Activated CD8-positive, alpha-beta memory T cell treated with anti-CD3 and anti-CD28 coated beads for 24 hours (primary cell): ENCODE data around the gene BMAL1.
"Not testable (repeated sequence)": the region's sequence is repeated elsewhere in the genome, so short reads cannot be mapped to it uniquely, and the experiment has no call there.

ENCODE experiments used
- DNase-seq: peaks from one replicate; pipeline ENCODE4 v3.0.0-alpha.2; 2020

BMAL1 gene

GRCh38 chr11:13277768-13278608 is at the start of gene BMAL1:
Gene BMAL1 (plus strand): TSS chr11:13277790. CDS start chr11:13354309, 76,519 bp downstream.
- DNase-seq = peak; percentile 83

GRCh38 chr11:13228572-13228971 is 49.0 kb upstream of the BMAL1 start:
- DNase-seq = no peak

GRCh38 chr11:13229136-13229535 is 48.5 kb upstream of the BMAL1 start:
- no peak for DNase-seq

GRCh38 chr11:13229711-13230318 is 47.8 kb upstream of the BMAL1 start:
- DNase-seq = no peak

GRCh38 chr11:13233173-13233745 is 44.3 kb upstream of the BMAL1 start:
- no peak for DNase-seq

GRCh38 chr11:13235895-13236294 is 41.7 kb upstream of the BMAL1 start:
- DNase-seq = no peak

- DNase-seq = no peak
Observed at GRCh38 chr11:13236626-13237025, 41.0 kb upstream of the BMAL1 start.

- no peak for DNase-seq
Observed at GRCh38 chr11:13237761-13238160, 39.8 kb upstream of the BMAL1 start.

GRCh38 chr11:13238879-13239514 is 38.6 kb upstream of the BMAL1 start:
- peak; percentile 71 for DNase-seq

GRCh38 chr11:13242564-13242963 is 35.0 kb upstream of the BMAL1 start:
- DNase-seq = no peak

GRCh38 chr11:13247606-13248296 is 29.8 kb upstream of the BMAL1 start:
- DNase-seq = no peak

- no peak for DNase-seq
Observed at GRCh38 chr11:13249177-13249576, 28.4 kb upstream of the BMAL1 start.

- DNase-seq = no peak
Observed at GRCh38 chr11:13249992-13250391, 27.6 kb upstream of the BMAL1 start.

- DNase-seq = no peak
Observed at GRCh38 chr11:13251966-13252365, 25.6 kb upstream of the BMAL1 start.

- DNase-seq = no peak
Observed at GRCh38 chr11:13252438-13252837, 25.2 kb upstream of the BMAL1 start.

GRCh38 chr11:13256216-13256615 is 21.4 kb upstream of the BMAL1 start:
- no peak for DNase-seq

- DNase-seq = not testable (repeated sequence)
Observed at GRCh38 chr11:13258061-13258460, 19.5 kb upstream of the BMAL1 start.

- DNase-seq = no peak
Observed at GRCh38 chr11:13258855-13259254, 18.7 kb upstream of the BMAL1 start.

- DNase-seq = no peak
Observed at GRCh38 chr11:13259374-13259773, 18.2 kb upstream of the BMAL1 start.

- DNase-seq = no peak
Observed at GRCh38 chr11:13260201-13260962, 17.2 kb upstream of the BMAL1 start.

GRCh38 chr11:13260963-13261588 is 16.5 kb upstream of the BMAL1 start:
- DNase-seq = no peak

GRCh38 chr11:13261591-13262061 is 16.0 kb upstream of the BMAL1 start:
- DNase-seq = no peak
